Measurements from ENCODE around the gene HSD17B13. TPM values are rescaled to one million over a fixed set of nuclear protein-coding genes. Genes with fewer than 3 reads are reported as not detected.

HSD17B13 gene
- total RNA-seq, 2 donors from 2014 or later, result 0.18 TPM

DNA sequence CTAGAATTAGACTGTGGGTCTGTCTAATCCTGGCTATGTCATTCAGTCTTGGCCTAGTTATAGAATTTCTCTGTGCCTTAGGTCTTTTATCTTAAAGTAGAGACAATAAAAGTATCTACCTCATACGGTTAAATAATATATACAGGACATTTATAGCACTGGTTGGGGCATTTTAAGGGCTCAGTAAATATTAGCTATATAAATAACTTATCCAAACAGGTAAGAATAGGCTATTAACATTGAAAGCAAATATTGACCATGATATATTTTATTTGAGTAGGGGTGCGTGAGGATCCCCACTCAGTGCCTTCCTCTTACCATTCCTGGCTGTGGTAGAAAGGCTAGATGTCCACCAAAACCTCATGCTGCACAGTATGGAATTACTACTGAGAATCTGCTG lies 47.4 kb downstream of the HSD17B13 start:
- intact Hi-C loops (cut with DNase I), result loop anchor here in 1 of 2 donors (10.0 kb wide), 1 partner anchor 179 kb away; no protein-coding TSS in a partner anchor
- ATAC-seq (no peak), DNase-seq (no peak)

DNA sequence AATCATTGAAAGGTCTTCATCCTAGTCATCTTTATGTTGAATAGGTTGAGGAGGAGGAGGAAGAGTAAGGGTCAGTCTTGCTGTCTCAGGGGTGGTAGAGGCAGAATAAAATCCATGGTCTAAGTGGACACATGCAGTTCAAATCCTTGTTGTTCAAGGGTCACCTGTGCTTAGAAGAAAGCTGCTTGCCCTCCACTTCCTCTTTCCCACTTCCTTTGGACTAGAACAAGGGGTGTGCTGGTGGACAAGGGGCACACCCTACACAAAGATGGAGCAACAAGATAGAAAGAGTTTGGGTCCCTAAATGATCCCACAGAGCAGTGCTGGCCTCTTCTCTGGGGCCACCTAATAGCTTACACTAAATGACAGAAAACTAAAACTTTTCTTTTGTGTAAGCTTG lies 47.9 kb downstream of the HSD17B13 start:
- ATAC-seq (no peak), DNase-seq (no peak)
- intact Hi-C loops (cut with DNase I), result loop anchor here (5.0 to 10.0 kb wide), 2 partner anchors 180 to 192 kb away; no protein-coding TSS in a partner anchor

DNA sequence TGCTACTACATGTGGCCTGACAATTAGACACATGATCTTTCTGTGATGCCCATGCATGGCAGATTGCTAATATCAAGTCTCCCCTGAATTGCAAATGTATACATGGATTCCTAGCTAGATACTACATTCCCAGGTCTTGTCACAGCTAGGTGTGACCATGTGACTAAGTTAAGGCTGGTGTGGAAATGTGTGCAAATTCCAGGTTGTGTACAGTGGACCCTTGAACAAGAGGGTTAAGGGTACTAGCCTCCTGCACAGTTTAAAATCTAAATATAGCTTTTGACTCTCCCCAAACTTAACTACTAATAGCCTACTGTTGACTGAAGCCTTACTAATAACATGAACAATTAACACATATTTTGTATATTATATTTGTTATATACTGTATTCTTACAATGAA lies 48.4 kb downstream of the HSD17B13 start:
- ATAC-seq (no peak), DNase-seq (no peak)
- intact Hi-C loops (cut with DNase I), result loop anchor here (5.0 to 10.0 kb wide), 2 partner anchors 180 to 193 kb away; no protein-coding TSS in a partner anchor

DNA sequence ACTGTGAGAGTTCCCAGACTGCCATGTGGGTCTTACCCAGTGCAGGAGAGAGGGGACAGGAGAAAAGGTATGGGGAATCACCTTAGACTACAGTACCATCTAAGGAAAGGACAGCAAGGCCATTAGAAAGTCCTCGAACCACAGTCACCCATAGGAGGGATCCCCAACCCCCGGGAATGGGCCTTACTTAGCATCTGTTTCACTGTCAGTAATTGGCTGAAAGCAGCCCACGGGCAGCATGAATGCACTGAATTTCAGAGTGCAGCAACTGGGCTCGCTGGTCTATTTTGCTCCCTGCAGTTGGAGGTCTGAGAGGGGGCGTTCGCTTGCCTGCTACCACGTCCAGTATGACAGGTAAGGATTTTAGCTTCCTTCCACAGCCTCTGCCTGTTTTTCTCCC lies 51.9 kb downstream of the HSD17B13 start:
- DNase-seq, result no peak
- intact Hi-C loops (cut with DNase I), result loop anchor here (5.0 to 10.0 kb wide), 2 partner anchors 184 to 196 kb away; no protein-coding TSS in a partner anchor

DNA sequence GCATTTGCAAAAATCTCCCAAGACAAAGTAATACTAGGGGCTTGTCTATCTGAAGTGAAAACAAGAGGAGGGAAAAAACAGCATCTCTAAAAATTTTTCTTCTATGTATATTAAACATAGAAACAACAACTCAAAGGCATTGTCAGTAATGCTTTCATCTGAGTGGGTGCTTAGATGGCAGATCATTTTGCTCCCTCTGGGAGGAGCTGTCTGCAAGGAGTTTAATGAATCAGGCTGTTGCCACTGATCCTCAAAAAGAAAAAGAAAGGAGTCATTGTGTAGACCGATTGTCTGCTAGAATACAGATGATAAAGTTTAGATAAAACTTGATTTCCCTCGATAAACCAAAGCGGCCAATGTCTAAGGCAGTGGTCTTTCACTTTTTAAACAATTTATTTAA lies 52.5 kb downstream of the HSD17B13 start:
- peak in 1 of 2 donors; percentile 47 for ATAC-seq
- no peak for DNase-seq
- intact Hi-C loops (cut with DNase I), result loop anchor here (5.0 to 10.0 kb wide), 2 partner anchors 185 to 197 kb away; no protein-coding TSS in a partner anchor

More for the DNA sequence above, 51.9 kb downstream of the HSD17B13 start:
- no peak for ATAC-seq

- ATAC-seq, result no peak
- no peak for DNase-seq
- intact Hi-C loops (cut with DNase I), result no loop called here
Observed at GRCh38 chr4:87268411-87268810, 54.3 kb downstream of the HSD17B13 start.

GRCh38 chr4:87266986-87267385 lies 55.7 kb downstream of the HSD17B13 start:
- DNase-seq (no peak), ATAC-seq (no peak)
- intact Hi-C loops (cut with DNase I), result no loop called here

DNA sequence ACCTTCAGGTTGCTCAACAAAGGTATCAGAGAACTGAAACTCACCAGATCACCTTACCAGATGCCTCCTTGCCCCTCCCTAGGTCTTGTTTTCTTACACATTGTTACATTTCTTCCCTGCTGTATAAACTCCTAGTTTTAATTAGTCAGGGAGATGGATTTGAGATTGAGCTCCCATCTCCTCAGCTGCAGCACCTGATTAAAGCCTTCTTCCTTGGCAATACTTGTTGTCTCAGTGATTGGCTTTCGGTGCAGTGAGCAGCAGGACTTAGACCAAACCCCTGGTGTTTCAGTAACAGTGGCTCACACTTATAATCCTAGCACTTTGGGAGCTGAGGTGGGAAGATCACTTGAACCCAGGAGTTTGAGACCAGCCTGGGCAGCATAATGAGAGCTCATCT lies 59.8 kb downstream of the HSD17B13 start:
- intact Hi-C loops (cut with DNase I), result no loop called here
- no peak for ATAC-seq
- DNase-seq, result no peak

- intact Hi-C loops (cut with DNase I), result no loop called here
Observed at GRCh38 chr4:87260477-87260876, 62.2 kb downstream of the HSD17B13 start.

GRCh38 chr4:87258677-87259076 lies 64.0 kb downstream of the HSD17B13 start:
- ATAC-seq, result peak in 1 of 2 donors; percentile 64
- intact Hi-C loops (cut with DNase I), result loop anchor here in 1 of 2 donors (10.0 kb wide), 1 partner anchor 474 kb away; no protein-coding TSS in a partner anchor
- no peak for DNase-seq

More at GRCh38 chr4:87260477-87260876, 62.2 kb downstream of the HSD17B13 start:
- ATAC-seq (no peak), DNase-seq (no peak)

DNA sequence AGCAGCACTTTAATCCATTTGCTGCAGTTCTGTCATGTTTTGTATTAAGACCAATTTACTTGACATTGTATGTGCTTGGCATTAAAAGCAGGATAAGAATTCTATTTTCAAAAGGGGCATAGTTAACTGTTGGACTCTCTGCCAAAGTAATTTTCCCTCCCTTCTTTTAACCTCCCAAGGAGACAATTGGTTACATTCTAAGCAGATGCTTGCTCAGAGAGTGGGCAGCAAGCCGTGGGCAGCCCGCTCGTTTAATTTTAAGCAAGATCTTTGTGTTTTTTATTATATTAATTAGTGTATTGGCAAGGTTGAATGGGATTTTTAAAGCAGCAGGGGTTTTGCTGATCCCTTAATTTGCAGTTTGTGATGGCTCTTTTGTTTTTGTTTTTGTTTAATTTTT lies 65.2 kb downstream of the HSD17B13 start:
- DNase-seq, result no peak
- intact Hi-C loops (cut with DNase I), result loop anchor here in 1 of 2 donors (10.0 kb wide), 1 partner anchor 473 kb away; no protein-coding TSS in a partner anchor
- no peak for ATAC-seq

DNA sequence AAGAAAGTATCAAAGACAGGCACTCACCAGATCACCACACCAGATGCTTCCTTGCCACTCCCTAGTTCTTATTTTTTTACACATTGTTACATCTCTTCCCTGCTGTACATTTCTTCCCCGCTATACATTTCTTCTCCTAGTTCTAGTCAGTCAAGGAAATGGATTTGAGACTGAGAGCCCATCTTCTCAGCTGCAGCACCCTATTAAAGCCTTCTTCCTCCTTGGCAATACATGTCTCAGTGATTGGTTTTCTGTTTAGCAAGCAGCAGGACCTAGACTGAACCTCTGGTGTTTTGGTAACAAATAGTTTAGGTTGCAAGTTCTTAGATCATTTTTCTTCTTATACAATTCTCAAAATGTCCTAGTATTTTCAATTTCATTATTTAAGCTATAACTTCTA lies 66.9 kb downstream of the HSD17B13 start:
- intact Hi-C loops (cut with DNase I), result loop anchor here in 1 of 2 donors (10.0 kb wide), 1 partner anchor 471 kb away; no protein-coding TSS in a partner anchor
- DNase-seq (no peak), ATAC-seq (no peak)

Small RNA genes lying within 50 kb of the gene (microRNA-seq; reads per million reads assigned to microRNA genes)
- gene MIR5705, result 0 reads per million in 2 donors

Other genes starting within 250 kb of the HSD17B13 start
- 10 to 100 TPM; 10.6 to 11.8 TPM for gene KLHL8, start 102.3 kb downstream of the HSD17B13 start, total RNA-seq
- 10 to 100 TPM; 17.0 to 24.1 TPM for gene HSD17B11, start 68.3 kb upstream of the HSD17B13 start, total RNA-seq
- gene NUDT9, start 99.7 kb upstream of the HSD17B13 start, total RNA-seq, result 10 to 100 TPM; 25.7 to 30.2 TPM
- 100 to 1,000 TPM; 435 to 482 TPM for gene SPARCL1, start 206.5 kb upstream of the HSD17B13 start, total RNA-seq

All from left cardiac atrium (tissue), 4 donors.